Esophagus (tissue), 2 donors: ENCODE data around the gene MACIR. TPM values are rescaled to one million over a fixed set of nuclear protein-coding genes. Genes with fewer than 3 reads are reported as not detected.

ENCODE experiments used
- H3K27ac ChIP-seq, 2 donors: one replicate each; pipeline ENCODE4 v1.5.1; 2013; ENCODE audit warnings: low read depth in 2 of 2, mild to moderate bottlenecking in 2 of 2, inconsistent platforms in 1 of 2, low read length in 1 of 2, moderate library complexity in 1 of 2
- H3K27me3 ChIP-seq, 2 donors: one replicate each; pipeline ENCODE4 v1.6.1; 2013; ENCODE audit warnings: low read length in 2 of 2, control low read depth in 1 of 2, mild to moderate bottlenecking in 1 of 2; ENCODE audit not compliant: insufficient read depth in 2 of 2, control insufficient read depth in 1 of 2
- H3K36me3 ChIP-seq, 2 donors: one replicate each; pipeline ENCODE4 v1.6.1; 2013; ENCODE audit warnings: low read length in 1 of 2; ENCODE audit not compliant: control insufficient read depth in 2 of 2, insufficient read depth in 2 of 2
- H3K4me1 ChIP-seq, 2 donors: one replicate each; pipeline ENCODE4 v1.6.1; 2013; ENCODE audit warnings: low read length in 1 of 2; ENCODE audit not compliant: control insufficient read depth in 2 of 2, insufficient read depth in 2 of 2
- H3K4me3 ChIP-seq, 2 donors: one replicate each; pipeline ENCODE4 v1.5.1; 2013; ENCODE audit warnings: low read length in 2 of 2, mild to moderate bottlenecking in 2 of 2, low read depth in 1 of 2, moderate library complexity in 1 of 2
- H3K9me3 ChIP-seq, 2 donors: one replicate each; pipeline ENCODE4 v1.6.1; 2013; ENCODE audit warnings: mild to moderate bottlenecking in 2 of 2, low read depth in 1 of 2, low read length in 1 of 2, moderate library complexity in 1 of 2; ENCODE audit not compliant: control insufficient read depth in 2 of 2, insufficient read depth in 1 of 2
- WGBS, 2 donors: extraction: QIAGEN DNeasy Blood & Tissue Kit; methylation state at CpG; one replicate each; pipeline ENCODE4 v1.1.7; 2013; 5-methylcytosine and 5-hydroxymethylcytosine counted together
- polyA plus RNA-seq, 2 donors: library from polyadenylated mRNA; stranded (reverse); fragments of 200-250 nt; gene quantifications; one replicate each; pipeline ENCODE4 v1.2.3, GENCODE V29; 2013
- donor health status: healthy with polysubstance abuse.
- donor health status: Bipolar disorder and iron deficiency.

Gene MACIR
- polyA plus RNA-seq, 2 donors = 3.0 to 3.8 TPM

DNA sequence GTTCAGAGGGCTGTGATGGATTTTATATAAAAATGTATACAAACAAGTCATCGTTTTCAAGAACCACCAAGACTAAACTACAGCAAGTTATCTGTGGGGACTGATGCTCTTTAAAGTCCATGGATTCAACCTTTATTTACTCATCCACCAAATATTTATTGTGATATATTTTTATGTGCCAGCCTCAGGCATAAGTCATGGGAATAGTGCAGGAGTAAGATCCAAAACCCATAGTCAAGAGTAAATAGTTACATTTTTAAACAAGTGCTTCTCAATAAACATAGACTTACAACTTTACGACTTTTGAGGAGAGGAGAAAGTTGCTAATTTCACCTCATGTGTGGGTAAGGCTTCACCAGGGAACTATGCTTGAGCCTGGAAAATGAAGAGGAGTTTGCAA, 24.6 kb downstream of the MACIR start:
- 82 to 88% methylated on average over 2 of the region's 2 CpGs for WGBS, 2 donors

DNA sequence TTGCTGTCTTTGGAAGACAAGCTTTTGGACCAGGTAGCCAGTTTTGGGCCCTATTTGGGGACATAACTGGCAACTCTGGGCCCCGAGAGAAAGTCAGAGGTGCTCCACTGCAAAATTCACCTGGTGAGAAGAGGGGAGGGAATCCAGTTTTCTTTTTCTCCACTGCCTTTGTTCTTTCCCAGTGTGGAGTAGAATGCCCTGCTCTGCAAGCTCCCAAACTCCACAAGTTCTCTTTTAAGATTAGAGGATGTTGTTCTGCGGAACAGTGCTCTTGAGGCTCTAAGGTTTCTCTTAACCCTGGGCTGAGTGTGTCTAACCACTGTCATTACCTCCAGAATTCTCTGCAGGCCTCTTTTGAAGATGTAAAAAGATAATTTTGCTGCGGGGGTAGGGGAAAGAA, 25.3 kb downstream of the MACIR start:
- no peaks in the 10 kb centered on the region for H3K4me1 ChIP-seq
- WGBS, 2 donors = 93 to 96% methylated on average over 3 of the region's 3 CpGs
- no peak overlapping the region for H3K27ac ChIP-seq
- no peak overlapping the region for H3K4me3 ChIP-seq
- no peaks in the 10 kb centered on the region for H3K27me3 ChIP-seq
- no peaks in the 10 kb centered on the region for H3K9me3 ChIP-seq
- H3K36me3 ChIP-seq = peaks cover 0 to 2% of the 10 kb centered on the region in 2 donors

More for the DNA sequence above, 24.6 kb downstream of the MACIR start:
- Histone ChIP-seq H3K27me3 (no peaks in the 10 kb centered on the region), H3K4me3 (no peak overlapping the region), H3K9me3 (no peaks in the 10 kb centered on the region), H3K36me3 (peaks cover 0 to 2% of the 10 kb centered on the region in 2 donors), H3K4me1 (no peaks in the 10 kb centered on the region), H3K27ac (no peak overlapping the region)

DNA sequence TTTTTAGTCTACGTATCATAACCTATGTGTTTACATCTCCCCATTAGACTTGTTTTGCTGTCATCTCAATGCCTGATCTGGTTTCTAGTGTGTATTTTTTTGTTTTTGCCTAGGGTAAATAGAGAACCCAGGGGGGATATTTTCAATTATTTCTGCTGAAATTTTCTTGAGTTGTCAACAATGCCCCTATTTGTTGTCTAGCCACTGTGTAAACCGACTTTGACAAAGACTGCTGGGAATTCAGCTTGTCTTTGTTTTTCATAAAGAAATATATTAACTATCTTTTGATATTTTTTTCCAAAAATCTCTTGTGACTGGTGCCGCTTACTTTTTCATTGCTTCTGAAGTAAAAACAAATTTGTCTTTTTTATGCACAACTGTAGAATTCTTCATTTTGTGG, 28.1 kb downstream of the MACIR start:
- Histone ChIP-seq H3K4me3 (no peak overlapping the region), H3K4me1 (no peaks in the 10 kb centered on the region), H3K36me3 (no peaks in the 10 kb centered on the region), H3K9me3 (no peaks in the 10 kb centered on the region), H3K27ac (no peak overlapping the region), H3K27me3 (no peaks in the 10 kb centered on the region)
- 92% methylated on average over 3 of the region's 3 CpGs for WGBS, 2 donors

DNA sequence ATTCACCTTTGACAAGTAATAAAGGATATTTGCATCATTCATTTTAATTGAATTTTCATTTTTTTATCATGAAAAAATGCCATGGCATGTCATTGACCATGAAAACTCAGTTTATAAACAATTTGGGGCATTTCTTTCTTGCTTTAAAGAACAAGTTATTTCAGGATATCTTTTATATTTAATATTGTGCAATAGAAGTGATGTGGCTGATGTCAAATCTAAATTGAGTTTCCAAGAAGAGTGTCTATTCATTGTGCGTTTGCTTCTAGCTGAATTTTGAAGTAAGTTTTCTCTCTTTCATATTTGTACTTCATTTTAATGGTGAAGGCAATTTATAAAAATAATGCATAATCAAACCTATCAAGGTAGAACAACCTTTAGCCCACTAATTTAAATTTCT, 30.5 kb downstream of the MACIR start:
- no peaks in the 10 kb centered on the region for H3K36me3 ChIP-seq
- no peaks in the 10 kb centered on the region for H3K9me3 ChIP-seq
- H3K4me1 ChIP-seq = no peaks in the 10 kb centered on the region
- H3K27ac ChIP-seq = no peak overlapping the region
- no peaks in the 10 kb centered on the region for H3K27me3 ChIP-seq
- no peak overlapping the region for H3K4me3 ChIP-seq
- WGBS, 2 donors = 98 to 100% methylated on average over 1 of the region's 1 CpG

DNA sequence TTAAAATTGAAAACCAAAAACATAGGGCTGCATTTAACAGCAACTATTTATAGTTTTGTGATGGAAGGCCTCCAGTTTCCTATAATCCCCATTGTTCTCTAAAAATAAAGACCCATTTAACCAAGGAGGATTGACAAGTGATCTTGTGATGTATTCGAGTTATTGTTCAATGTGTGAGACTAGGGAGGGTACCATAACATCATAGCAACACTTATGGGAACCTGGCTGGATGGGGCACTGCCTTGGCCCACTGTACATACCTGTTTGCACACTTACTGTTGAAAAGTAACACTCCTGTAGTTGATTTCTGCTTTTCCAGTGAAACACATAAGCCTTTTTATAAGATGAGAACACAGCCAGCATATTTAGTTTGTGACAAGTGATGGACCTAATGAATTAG, 32.3 kb downstream of the MACIR start:
- no peak overlapping the region for H3K27ac ChIP-seq
- no peaks in the 10 kb centered on the region for H3K36me3 ChIP-seq
- WGBS, 2 donors = 63 to 83% methylated on average over 1 of the region's 1 CpG
- no peaks in the 10 kb centered on the region for H3K4me1 ChIP-seq
- no peaks in the 10 kb centered on the region for H3K9me3 ChIP-seq
- H3K4me3 ChIP-seq = no peak overlapping the region
- no peaks in the 10 kb centered on the region for H3K27me3 ChIP-seq

DNA sequence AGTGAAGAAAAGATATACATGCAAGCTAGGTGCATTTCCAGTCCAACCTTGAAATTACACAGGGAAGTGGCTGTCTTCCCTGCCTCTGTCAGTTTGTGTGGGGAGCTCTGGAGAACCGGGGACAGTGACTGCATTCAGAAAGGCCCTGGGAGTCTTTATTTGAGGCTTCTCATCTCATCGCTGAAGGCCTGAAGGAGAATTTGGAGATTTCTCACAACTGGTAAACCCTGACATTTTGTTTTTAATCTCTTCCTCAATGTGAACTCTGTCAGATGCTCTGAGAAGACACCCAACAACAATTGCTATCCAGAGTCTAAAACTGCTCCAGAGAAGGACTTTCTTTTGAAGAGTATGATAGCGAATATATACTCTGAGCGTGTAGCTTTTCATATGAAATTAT, 33.0 kb downstream of the MACIR start:
- Histone ChIP-seq H3K4me1 (no peaks in the 10 kb centered on the region), H3K36me3 (no peaks in the 10 kb centered on the region), H3K27me3 (no peaks in the 10 kb centered on the region), H3K27ac (no peak overlapping the region), H3K4me3 (no peak overlapping the region), H3K9me3 (no peaks in the 10 kb centered on the region)
- 92 to 95% methylated on average over 4 of the region's 4 CpGs for WGBS, 2 donors

DNA sequence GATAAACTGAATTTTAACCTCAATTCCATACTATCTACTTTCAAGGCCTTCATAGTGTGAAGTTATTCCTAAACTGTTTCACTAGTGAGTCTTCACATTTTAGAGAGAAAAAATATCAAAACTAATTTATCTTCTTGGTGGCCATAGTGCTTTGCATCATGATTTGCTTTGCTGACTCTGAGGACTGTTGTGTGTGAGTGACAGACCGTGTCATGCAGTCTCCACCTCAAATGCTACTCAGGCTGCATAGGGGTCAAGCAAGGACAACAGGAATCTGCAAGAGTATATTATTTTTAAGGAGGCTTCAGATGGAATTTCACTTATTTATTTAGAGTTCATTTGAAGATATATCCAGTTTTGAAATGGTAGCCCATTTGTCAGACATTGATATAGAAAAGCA, 34.5 kb downstream of the MACIR start:
- no peaks in the 10 kb centered on the region for H3K9me3 ChIP-seq
- no peaks in the 10 kb centered on the region for H3K36me3 ChIP-seq
- H3K27me3 ChIP-seq = no peaks in the 10 kb centered on the region
- H3K4me3 ChIP-seq = no peak overlapping the region
- H3K4me1 ChIP-seq = no peaks in the 10 kb centered on the region
- WGBS, 2 donors = 95 to 100% methylated on average over 1 of the region's 1 CpG
- no peak overlapping the region for H3K27ac ChIP-seq

DNA sequence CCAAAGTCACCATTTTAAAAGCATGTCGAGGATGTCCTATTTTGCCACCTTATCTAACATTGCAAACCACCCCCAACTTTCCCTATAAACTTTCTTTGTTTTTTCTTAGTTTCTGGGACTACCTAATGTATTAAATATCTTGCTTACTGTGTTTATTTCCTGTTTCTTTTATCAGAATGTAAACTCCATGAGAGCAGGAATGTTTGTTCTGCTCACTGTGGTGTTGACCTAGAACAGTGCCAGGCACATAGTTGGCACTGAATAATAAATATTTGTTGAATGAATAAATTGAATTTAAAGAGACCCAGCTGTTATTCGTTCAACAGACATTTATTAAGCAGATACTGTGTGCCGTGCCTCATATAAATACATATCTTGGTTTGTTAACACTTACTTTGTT, 35.2 kb downstream of the MACIR start:
- H3K4me1 ChIP-seq = no peaks in the 10 kb centered on the region
- H3K4me3 ChIP-seq = no peak overlapping the region
- H3K9me3 ChIP-seq = no peaks in the 10 kb centered on the region
- WGBS, 2 donors = 57 to 74% methylated on average over 3 of the region's 3 CpGs
- H3K36me3 ChIP-seq = no peaks in the 10 kb centered on the region
- no peak overlapping the region for H3K27ac ChIP-seq
- no peaks in the 10 kb centered on the region for H3K27me3 ChIP-seq

DNA sequence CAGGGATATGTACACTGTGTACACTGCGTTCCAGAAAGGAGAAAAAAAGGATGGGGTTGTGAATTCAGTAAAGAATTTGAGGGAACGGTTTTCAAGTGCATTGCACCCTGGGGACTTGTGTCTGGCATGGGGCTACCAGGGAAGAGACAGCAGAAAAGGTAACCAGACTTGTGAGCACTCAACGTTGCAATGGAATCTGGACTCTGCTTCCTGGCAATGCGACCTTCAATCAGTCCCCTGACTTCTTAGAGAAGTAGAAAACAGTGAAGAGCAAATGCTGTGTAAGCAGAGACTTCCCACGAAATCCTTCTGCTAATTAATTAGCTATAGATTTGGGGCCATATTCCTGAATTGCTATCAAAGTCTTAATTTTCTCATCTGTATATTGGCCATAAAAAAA, 36.3 kb downstream of the MACIR start:
- Histone ChIP-seq H3K4me1 (no peaks in the 10 kb centered on the region), H3K9me3 (no peaks in the 10 kb centered on the region), H3K27ac (no peak overlapping the region), H3K4me3 (no peak overlapping the region), H3K36me3 (no peaks in the 10 kb centered on the region), H3K27me3 (no peaks in the 10 kb centered on the region)
- WGBS, 2 donors = 74 to 78% methylated on average over 5 of the region's 5 CpGs

DNA sequence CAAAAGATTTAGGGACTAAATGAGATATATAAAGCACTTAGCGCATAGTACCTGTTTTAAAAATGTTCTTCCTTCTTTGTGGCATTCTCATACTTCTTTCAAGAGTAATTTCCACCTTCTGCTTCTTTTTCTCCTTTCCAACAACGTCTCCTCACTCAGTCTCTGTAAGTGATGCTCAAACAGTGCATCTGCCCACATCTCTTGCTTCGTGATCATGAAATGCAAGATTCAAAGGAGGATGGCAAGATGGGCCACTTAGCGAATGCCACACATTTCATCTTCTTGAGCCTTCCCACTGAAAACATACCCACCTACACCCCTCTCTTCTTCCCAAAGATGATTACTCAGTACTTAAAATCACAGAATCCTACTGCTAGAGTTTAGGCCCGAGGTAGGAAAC, 36.9 kb downstream of the MACIR start:
- no peak overlapping the region for H3K4me3 ChIP-seq
- WGBS, 2 donors = 92 to 93% methylated on average over 5 of the region's 5 CpGs
- H3K36me3 ChIP-seq = no peaks in the 10 kb centered on the region
- no peaks in the 10 kb centered on the region for H3K4me1 ChIP-seq
- H3K9me3 ChIP-seq = no peaks in the 10 kb centered on the region
- H3K27ac ChIP-seq = no peak overlapping the region
- H3K27me3 ChIP-seq = no peaks in the 10 kb centered on the region
